Neural crest cell (in vitro differentiated cells): ENCODE results near the gene NUMB. TPM values are rescaled to one million over a fixed set of nuclear protein-coding genes. Genes with fewer than 3 reads are reported as not detected.
"Not testable (repeated sequence)": the region's sequence is repeated elsewhere in the genome, so short reads cannot be mapped to it uniquely, and the experiment has no call there.

Experiments used
- DNase-seq: peaks from one replicate; pipeline ENCODE4 v3.0.0; 2021; ENCODE audit warnings: low read depth, mixed read lengths, low spot score
- H3K27ac Mint-ChIP-seq: one replicate; pipeline ENCODE4 v1.8.0; 2021; ENCODE audit warnings: mild to moderate bottlenecking, mixed read lengths; ENCODE audit not compliant: unreplicated experiment
- H3K27me3 Mint-ChIP-seq: 2 replicates; pipeline ENCODE4 v1.8.0; 2021; ENCODE audit warnings: low read depth, mild to moderate bottlenecking, mixed read lengths
- H3K36me3 Mint-ChIP-seq: 2 replicates; pipeline ENCODE4 v1.8.0; 2021; ENCODE audit warnings: low read depth, mild to moderate bottlenecking, mixed read lengths
- H3K4me1 Mint-ChIP-seq: 2 replicates; pipeline ENCODE4 v1.8.0; 2021; ENCODE audit warnings: mixed read lengths
- H3K4me3 Mint-ChIP-seq: one replicate; pipeline ENCODE4 v1.8.0; 2021; ENCODE audit warnings: mild to moderate bottlenecking, mixed read lengths
- H3K9me3 Mint-ChIP-seq: 2 replicates; pipeline ENCODE4 v1.8.0; 2021; ENCODE audit warnings: mixed read lengths
- CTCF ChIP-seq: fragments of 200-600 bp; sonication (generic); conservative IDR thresholded peaks from 2 replicates; pipeline ENCODE4 v1.5.0; 2021; ENCODE audit warnings: antibody characterized with exemption, mild to moderate bottlenecking
- total RNA-seq: library from RNA; stranded (reverse); gene quantifications from 2 replicates; pipeline ENCODE4 v1.2.1, GENCODE V29; 2021

Gene NUMB
- total RNA-seq, 1 donor from 2014 or later, result 40.7 TPM

GRCh38 chr14:73313151-73313550, 145.2 kb downstream of the NUMB start:
- TF ChIP-seq CTCF, result no peak
- Mint-ChIP-seq H3K4me3 (no peak overlapping the region), H3K36me3 (no peaks in the 10 kb centered on the region), H3K27me3 (no peaks in the 10 kb centered on the region), H3K9me3 (no peaks in the 10 kb centered on the region), H3K4me1 (peaks cover 12% of the 10 kb centered on the region), H3K27ac (no peak overlapping the region)
- no peak for DNase-seq

DNA sequence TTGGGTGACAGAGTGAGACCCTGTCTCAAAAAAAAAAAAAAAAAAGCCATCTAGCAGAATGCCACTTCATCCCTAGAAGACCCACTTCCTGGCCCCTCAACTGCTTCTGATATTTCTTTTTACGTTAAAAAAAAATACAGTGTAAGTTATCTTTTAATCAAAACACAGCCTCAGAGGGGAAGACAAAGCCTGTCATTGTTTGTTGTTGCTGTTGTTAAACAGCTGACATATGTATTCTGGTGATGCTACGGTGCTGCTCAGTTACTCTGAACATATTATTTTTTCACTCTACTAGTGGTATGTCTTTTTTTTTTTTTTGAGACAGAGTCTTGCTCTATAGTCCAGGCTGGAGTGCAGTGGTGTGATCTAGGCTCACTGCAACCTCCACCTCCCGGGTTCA, 145.7 kb downstream of the NUMB start:
- Mint-ChIP-seq H3K9me3 (no peaks in the 10 kb centered on the region), H3K4me3 (no peak overlapping the region), H3K4me1 (peaks cover 12% of the 10 kb centered on the region), H3K36me3 (no peaks in the 10 kb centered on the region), H3K27ac (no peak overlapping the region), H3K27me3 (no peaks in the 10 kb centered on the region)
- TF ChIP-seq CTCF, result no peak
- no peak for DNase-seq

GRCh38 chr14:73311708-73312030, 146.7 kb downstream of the NUMB start:
- H3K27me3 Mint-ChIP-seq, result no peaks in the 10 kb centered on the region
- H3K9me3 Mint-ChIP-seq, result no peaks in the 10 kb centered on the region
- no peaks in the 10 kb centered on the region for H3K36me3 Mint-ChIP-seq
- TF ChIP-seq CTCF, result no peak
- H3K27ac Mint-ChIP-seq, result no peak overlapping the region
- no peak overlapping the region for H3K4me3 Mint-ChIP-seq
- DNase-seq, result no peak
- H3K4me1 Mint-ChIP-seq, result peaks cover 12% of the 10 kb centered on the region

- not testable (repeated sequence) for H3K36me3 Mint-ChIP-seq, DNase-seq, H3K27ac Mint-ChIP-seq, H3K4me3 Mint-ChIP-seq, H3K27me3 Mint-ChIP-seq, H3K9me3 Mint-ChIP-seq
- peaks cover 12% of the 10 kb centered on the region for H3K4me1 Mint-ChIP-seq
Measured at GRCh38 chr14:73309207-73309606, 149.1 kb downstream of the NUMB start.

DNA sequence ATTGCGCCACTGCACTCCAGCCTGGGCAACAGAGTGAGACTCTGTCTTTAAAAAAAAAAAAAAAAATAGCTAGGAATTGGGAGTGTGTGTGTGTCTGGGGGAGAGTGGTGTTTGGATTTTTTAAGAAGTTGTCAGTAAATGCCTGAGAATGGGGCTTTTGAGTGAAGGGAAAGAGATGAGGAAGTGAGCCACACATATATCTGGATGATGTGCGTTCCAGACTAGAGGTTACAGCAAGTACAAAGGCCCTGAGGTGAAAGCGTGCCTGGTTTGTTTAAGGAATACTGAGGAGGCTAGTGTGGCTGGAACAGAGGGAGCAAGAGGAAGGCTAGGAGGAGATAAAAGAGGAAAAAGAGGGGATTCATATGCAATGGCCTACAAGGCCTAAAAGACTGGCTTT, 151.1 kb downstream of the NUMB start:
- TF ChIP-seq CTCF, result no peak
- peaks cover 12% of the 10 kb centered on the region for H3K4me1 Mint-ChIP-seq
- H3K9me3 Mint-ChIP-seq, result no peaks in the 10 kb centered on the region
- H3K27me3 Mint-ChIP-seq, result no peaks in the 10 kb centered on the region
- H3K27ac Mint-ChIP-seq, result no peak overlapping the region
- DNase-seq, result no peak
- H3K36me3 Mint-ChIP-seq, result no peaks in the 10 kb centered on the region
- H3K4me3 Mint-ChIP-seq, result no peak overlapping the region

DNA sequence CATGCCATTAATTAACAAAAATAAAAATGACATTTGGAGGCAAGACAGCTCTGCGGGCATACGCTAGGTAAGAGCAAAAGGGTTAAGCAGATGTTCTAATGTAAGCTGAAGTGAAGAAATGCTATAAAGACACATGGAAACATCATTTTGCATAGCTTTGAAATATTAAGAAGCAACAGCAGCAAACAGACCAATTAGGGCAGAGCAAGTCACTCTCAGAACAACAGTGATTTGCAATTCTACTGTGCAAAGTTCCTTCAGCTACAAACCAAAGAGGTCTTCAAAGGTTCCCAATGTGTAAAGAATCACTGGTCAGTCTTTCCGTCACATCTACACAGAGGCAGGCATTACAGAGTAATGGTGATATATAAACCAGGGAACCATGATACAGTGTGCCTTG, 152.8 kb downstream of the NUMB start:
- DNase-seq, result no peak
- H3K9me3 Mint-ChIP-seq, result no peaks in the 10 kb centered on the region
- no peak overlapping the region for H3K27ac Mint-ChIP-seq
- H3K27me3 Mint-ChIP-seq, result no peaks in the 10 kb centered on the region
- H3K4me1 Mint-ChIP-seq, result peaks cover 7% of the 10 kb centered on the region
- H3K36me3 Mint-ChIP-seq, result no peaks in the 10 kb centered on the region
- no peak for TF ChIP-seq CTCF
- H3K4me3 Mint-ChIP-seq, result no peak overlapping the region
